ENCODE measurements around the gene LRRC63. TPM values are rescaled to one million over a fixed set of nuclear protein-coding genes. Genes with fewer than 3 reads are reported as not detected.
"Not testable (repeated sequence)": the region's sequence is repeated elsewhere in the genome, so short reads cannot be mapped to it uniquely, and the experiment has no call there.

The LRRC63 gene
- total and polyA plus RNA-seq, 9 of the 15 experiments (the other 6 are each of a cell fraction or from before 2014, with no cell fraction given): 0.07 to 0.41 (median 0.24) TPM; not detected in 1

DNA sequence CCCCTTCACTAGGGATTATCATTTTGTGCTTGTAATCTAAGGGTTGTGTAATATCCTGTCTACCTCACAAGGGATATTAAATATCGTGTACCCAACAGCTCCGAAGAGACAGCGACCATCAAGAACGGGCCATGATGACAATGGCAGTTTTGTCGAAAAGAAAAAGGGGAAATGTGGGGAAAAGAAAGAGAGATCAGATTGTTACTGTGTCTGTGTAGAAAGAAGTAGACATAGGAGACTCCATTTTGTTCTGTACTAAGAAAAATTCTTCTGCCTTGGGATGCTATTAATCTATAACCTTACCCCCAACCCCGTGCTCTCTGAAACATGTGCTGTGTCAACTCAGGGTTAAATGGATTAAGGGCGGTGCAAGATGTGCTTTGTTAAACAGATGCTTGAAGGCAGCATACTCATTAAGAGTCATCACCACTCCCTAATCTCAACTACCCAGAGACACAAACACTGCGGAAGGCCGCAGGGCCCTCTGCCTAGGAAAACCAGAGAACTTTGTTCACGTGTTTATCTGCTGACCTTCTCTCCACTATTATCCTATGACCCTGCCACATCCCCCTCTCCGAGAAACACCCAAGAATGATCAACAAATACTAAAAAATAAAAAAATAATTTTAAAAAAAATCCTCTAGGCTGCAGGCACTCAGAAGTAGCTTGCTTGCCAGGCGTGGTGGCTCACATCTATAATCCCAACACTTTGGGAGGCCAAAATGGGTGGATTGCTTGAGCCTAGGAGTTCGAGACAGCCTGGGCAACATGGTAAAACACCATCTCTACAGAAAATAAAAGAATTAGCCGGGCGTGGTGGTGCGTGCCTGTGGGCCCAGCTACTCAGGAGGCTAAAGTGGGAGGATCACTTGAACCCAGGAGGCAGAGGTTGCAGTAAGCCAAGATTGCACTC, 72.4 kb downstream of the LRRC63 start:
- Histone ChIP-seq H3K4me1 (replicated peaks in 1 of 2; ENCODE audit: control insufficient read depth in 2 of 2, insufficient read depth in 2 of 2, low read length in 2 of 2) (peaks cover 2 to 34% of the 10 kb centered on the region in 2 experiments; a peak in 4 of 5 replicates), H3K9ac (ENCODE audit: insufficient read depth in 1 of 2, low read depth in 2 of 2, low read length in 2 of 2) (peak overlapping the region in 1 of 2 experiments; percentile 48; a peak in 1 of 4 replicates), H3K4me2 (ENCODE audit: insufficient read depth, low read length) (0 out of 2 replicates have a peak overlapping the region, but pooled peaks have one; percentile 53), H2AFZ (ENCODE audit: low read depth, low read length) (peak overlapping the region; percentile 90), H3K27ac (ENCODE audit: extremely low read depth, low read depth, low read length) (peak overlapping the region; percentile 73)
- H3K36me3 ChIP-seq (ENCODE audit: control insufficient read depth, insufficient read depth, low read length); in situ Hi-C loops (cut with MboI); H3K79me2 ChIP-seq (ENCODE audit: control insufficient read depth, insufficient read depth, low read length); H3K4me3 ChIP-seq; intact Hi-C loops (cut with micrococcal nuclease); H3K9me1 ChIP-seq (ENCODE audit: control insufficient read depth, insufficient read depth, low read length); H4K20me1 ChIP-seq (replicated peaks; ENCODE audit: control insufficient read depth, insufficient read depth, low read length); H3K9me3 ChIP-seq (replicated peaks; ENCODE audit: control insufficient read depth, insufficient read depth, low read depth, low read length); CTCF ChIA-PET (ENCODE audit: low intra/inter-chr PET ratio); H3K27me3 ChIP-seq (ENCODE audit: control insufficient read depth in 2 of 2, insufficient read depth in 2 of 2, low read length in 2 of 2); BruUV-seq (replicated peaks); TF ChIP-seq ATF3 (CRISPR knock-in tag; conservative IDR thresholded peaks at IDR 0.05); ZNF740 (CRISPR knock-in tag; IDR thresholded peaks at IDR 0.05): not testable (repeated sequence)
- FAIRE-seq: peak; percentile 67
- POLR2A ChIA-PET: interaction anchor here (0.6 kb wide), 1 partner anchor 236 kb away, joined by 4 read pairs; no protein-coding TSS in a partner anchor
- ATAC-seq: peak; percentile 51
- 19% methylated on average over 10 of the region's 16 CpGs for WGBS (ENCODE audit: insufficient coverage, low coverage, missing lambda C conversion rate)
- DNase-seq (ENCODE audit: extremely low read depth in 1 of 4, low spot score in 3 of 4): peak in 1 of 4 experiments; percentile 47
- TF ChIP-seq SMARCC2 (IDR thresholded peaks at IDR 0.05; ENCODE audit: low read depth) (0 out of 2 replicates have a peak, but pooled peaks have one; percentile 32), FOXK2 (conservative IDR thresholded peaks at IDR 0.05 in 1 of 2, IDR thresholded peaks at IDR 0.05 in 1 of 2; ENCODE audit: low read depth in 2 of 2) (peak; percentile 36 to 52; a peak in 1 of 4 replicates), ATF3 (IDR thresholded peaks at IDR 0.05) (peak; percentile 25), MAZ (CRISPR knock-in tag; conservative IDR thresholded peaks at IDR 0.05 in 1 of 2, IDR thresholded peaks at IDR 0.05 in 1 of 2) (peak in 1 of 2 experiments; percentile 34; a peak in 1 of 4 replicates), ZBTB11 (CRISPR knock-in tag; IDR thresholded peaks at IDR 0.05) (0 out of 6 replicates have a peak, but pooled peaks of 1 of the 3 experiments have one; percentile 24), SOX6 (IDR thresholded peaks at IDR 0.05) (peak; percentile 77), KLF6 (CRISPR knock-in tag; IDR thresholded peaks at IDR 0.05; ENCODE audit: borderline replicate concordance) (peak; percentile 40; the same call in 1 of the 2 replicates), ZNF740 (tag; IDR thresholded peaks at IDR 0.05) (peak in 1 of 2 experiments; percentile 83; a peak in 1 of 4 replicates)
- TF ChIP-seq, protein P1, sequence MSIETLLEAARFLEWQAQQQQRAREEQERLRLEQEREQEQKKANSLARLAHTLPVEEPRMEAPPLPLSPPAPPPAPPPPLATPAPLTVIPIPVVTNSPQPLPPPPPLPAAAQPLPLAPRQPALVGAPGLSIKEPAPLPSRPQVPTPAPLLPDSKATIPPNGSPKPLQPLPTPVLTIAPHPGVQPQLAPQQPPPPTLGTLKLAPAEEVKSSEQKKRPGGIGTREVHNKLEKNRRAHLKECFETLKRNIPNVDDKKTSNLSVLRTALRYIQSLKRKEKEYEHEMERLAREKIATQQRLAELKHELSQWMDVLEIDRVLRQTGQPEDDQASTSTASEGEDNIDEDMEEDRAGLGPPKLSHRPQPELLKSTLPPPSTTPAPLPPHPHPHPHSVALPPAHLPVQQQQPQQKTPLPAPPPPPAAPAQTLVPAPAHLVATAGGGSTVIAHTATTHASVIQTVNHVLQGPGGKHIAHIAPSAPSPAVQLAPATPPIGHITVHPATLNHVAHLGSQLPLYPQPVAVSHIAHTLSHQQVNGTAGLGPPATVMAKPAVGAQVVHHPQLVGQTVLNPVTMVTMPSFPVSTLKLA (conservative IDR thresholded peaks at IDR 0.05): peak; percentile 17 to 59; a peak in 1 of 4 replicates

Data from K562 (cell line).